Heart left ventricle (tissue), 16 donors: ENCODE results near the gene HELZ. TPM values are rescaled to one million over a fixed set of nuclear protein-coding genes. Genes with fewer than 3 reads are reported as not detected.

Experiments used
- ATAC-seq, 4 donors: fragments of 200-7000 bp; cut with Tn5 transposase; one replicate each; pipeline ENCODE4 v1.9.1; 2020 to 2022; ENCODE audit warnings: moderate library complexity in 4 of 4, mild to moderate bottlenecking in 3 of 4, moderate number of reproducible peaks in 1 of 4
- DNase-seq, 5 donors: peaks; one replicate each; pipeline ENCODE4 v3.0.0-alpha.2; 2020
- H3K27ac ChIP-seq, 12 donors: fragments of 200-600 bp; sonication (generic) in 4 of 12; one replicate each; pipeline versions ENCODE4 v1.5.0 to v1.8.0; 2016 to 2022; ENCODE audit warnings: mild to moderate bottlenecking in 2 of 12
- H3K27me3 ChIP-seq, 9 donors: fragments of 200-600 bp; sonication (generic) in 2 of 9; one replicate each; pipeline versions ENCODE4 v1.5.1 to v1.8.0; 2016 to 2022; ENCODE audit warnings: mild to moderate bottlenecking in 3 of 9
- H3K36me3 ChIP-seq, 9 donors: fragments of 200-600 bp; sonication (generic) in 2 of 9; one replicate each; pipeline versions ENCODE4 v1.5.0 to v1.8.0; 2018 to 2022; ENCODE audit warnings: mild to moderate bottlenecking in 2 of 9
- H3K4me1 ChIP-seq, 12 donors: fragments of 200-600 bp; sonication (generic) in 4 of 12; one replicate each; pipeline versions ENCODE4 v1.5.0 to v1.8.0; 2016 to 2022; ENCODE audit warnings: mild to moderate bottlenecking in 3 of 12
- H3K4me3 ChIP-seq, 12 donors: fragments of 200-600 bp; sonication (generic) in 4 of 12; one replicate each; pipeline versions ENCODE4 v1.5.0 to v1.8.0; 2017 to 2022; ENCODE audit warnings: mild to moderate bottlenecking in 9 of 12, moderate library complexity in 4 of 12
- H3K9me3 ChIP-seq, 12 donors: fragments of 200-600 bp; sonication (generic) in 4 of 12; one replicate each; pipeline versions ENCODE4 v1.5.0 to v1.8.0; 2016 to 2022; ENCODE audit warnings: mild to moderate bottlenecking in 1 of 12
- POLR2A ChIP-seq, 2 donors: fragments of 450-650 bp; IDR thresholded peaks; one replicate each; pipeline ENCODE4 v1.6.1; 2017; ENCODE audit warnings: antibody characterized with exemption in 2 of 2, mild to moderate bottlenecking in 2 of 2, moderate library complexity in 2 of 2
- WGBS, 4 donors: extraction: QIAGEN DNeasy Blood & Tissue Kit in 2 of 4; methylation state at CpG; one replicate each; pipeline versions ENCODE4 v1.1.5 to v1.1.7; 2013 to 2018; 5-methylcytosine and 5-hydroxymethylcytosine counted together
- intact Hi-C, 10 donors: fragments of 100-400 bp; cut with DNase I; formaldehyde crosslinking; loops; one replicate each; pipeline versions ENCODE4 v1.11.1 to v1.14.2; 2022
- polyA plus RNA-seq, 2 donors: library from polyadenylated mRNA; stranded (reverse); fragments of 200-250 nt; gene quantifications; one replicate each; pipeline ENCODE4 v1.2.3, GENCODE V29; 2013
- total RNA-seq, 9 donors: library from RNA; depleted of rRNA in 2 of 9; stranded (reverse); fragments of >200 nt in 2 of 9; fragmentation: NEBNext Ultra II Directional in 3 of 9; extraction: Animal tissue kit (Norgen Biotek cat#: 25700) in 3 of 9; gene quantifications; one replicate each; pipeline versions ENCODE4 v1.1.0 to v1.2.4, GENCODE V29; 2016 to 2023
- TF ChIP-seq, protein P1 (sequence below), 12 donors: fragments of 200-600 bp; sonication (generic) in 4 of 12; IDR thresholded peaks; one replicate each; pipeline versions ENCODE4 v1.5.0 to v1.8.0; 2018 to 2022; ENCODE audit warnings: antibody characterized with exemption in 12 of 12, mild to moderate bottlenecking in 5 of 12
- donor health status: ischemic (EF 13 %, LVEDD 7.1; RV severe dilation, severe dysfunction).
- donor health status: healthy with polysubstance abuse.
- donor health status: DM: no; HTN: yes; CAD: no.
- donor health status: DM: no; HTN: no; CAD: no.
- donor health status: ischemic (EF 25% LVEDD 6.9; RV normal size, moderate dysfunction).
- donor health status: ischemic (EF 25% LVEDD 5.7; RV mildly dilated, moderate dysfunction).
- donor health status: healthy.
- donor health status: DM: yes; HTN: yes; CAD: no.
- donor health status: ischemic (EF 35%, LVEDD 5.7; RV mildly dilated, moderate dysfunction).
- donor health status: nonischemic (EF 11% LVEDD 7.7; RV severe dilation, severe dysfunction).
- donor health status: DM: yes; HTN: yes; CAD: no.
- donor health status: PGD.
- donor health status: ischemic (EF 29% LVEDD 5.4; RV normal size, mild dysfunction).
- donor health status: nonischemic (EF 23%, LVEDD 6.1; RV moderate dilation, normal function).

Gene HELZ
- total and polyA plus RNA-seq, 11 donors = 5.1 to 48.4 (median 30.3) TPM

GRCh38 chr17:67038861-67039365, 206.1 kb downstream of the HELZ start:
- H3K27ac ChIP-seq = no peak overlapping the region
- no peak for ATAC-seq
- intact Hi-C loops = no loop called here
- H3K4me1 ChIP-seq = no peaks in the 10 kb centered on the region
- WGBS, 4 donors = 31 to 55% (median 50%) methylated on average over 5 of the region's 5 CpGs
- TF ChIP-seq, protein P1, sequence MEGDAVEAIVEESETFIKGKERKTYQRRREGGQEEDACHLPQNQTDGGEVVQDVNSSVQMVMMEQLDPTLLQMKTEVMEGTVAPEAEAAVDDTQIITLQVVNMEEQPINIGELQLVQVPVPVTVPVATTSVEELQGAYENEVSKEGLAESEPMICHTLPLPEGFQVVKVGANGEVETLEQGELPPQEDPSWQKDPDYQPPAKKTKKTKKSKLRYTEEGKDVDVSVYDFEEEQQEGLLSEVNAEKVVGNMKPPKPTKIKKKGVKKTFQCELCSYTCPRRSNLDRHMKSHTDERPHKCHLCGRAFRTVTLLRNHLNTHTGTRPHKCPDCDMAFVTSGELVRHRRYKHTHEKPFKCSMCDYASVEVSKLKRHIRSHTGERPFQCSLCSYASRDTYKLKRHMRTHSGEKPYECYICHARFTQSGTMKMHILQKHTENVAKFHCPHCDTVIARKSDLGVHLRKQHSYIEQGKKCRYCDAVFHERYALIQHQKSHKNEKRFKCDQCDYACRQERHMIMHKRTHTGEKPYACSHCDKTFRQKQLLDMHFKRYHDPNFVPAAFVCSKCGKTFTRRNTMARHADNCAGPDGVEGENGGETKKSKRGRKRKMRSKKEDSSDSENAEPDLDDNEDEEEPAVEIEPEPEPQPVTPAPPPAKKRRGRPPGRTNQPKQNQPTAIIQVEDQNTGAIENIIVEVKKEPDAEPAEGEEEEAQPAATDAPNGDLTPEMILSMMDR (IDR thresholded peaks at IDR 0.05) = no peak
- TF ChIP-seq POLR2A (IDR thresholded peaks at IDR 0.05) = no peak
- no peak overlapping the region for H3K4me3 ChIP-seq
- H3K27me3 ChIP-seq = no peaks in the 10 kb centered on the region
- no peaks in the 10 kb centered on the region for H3K36me3 ChIP-seq
- H3K9me3 ChIP-seq = no peaks in the 10 kb centered on the region
- no peak for DNase-seq

DNA sequence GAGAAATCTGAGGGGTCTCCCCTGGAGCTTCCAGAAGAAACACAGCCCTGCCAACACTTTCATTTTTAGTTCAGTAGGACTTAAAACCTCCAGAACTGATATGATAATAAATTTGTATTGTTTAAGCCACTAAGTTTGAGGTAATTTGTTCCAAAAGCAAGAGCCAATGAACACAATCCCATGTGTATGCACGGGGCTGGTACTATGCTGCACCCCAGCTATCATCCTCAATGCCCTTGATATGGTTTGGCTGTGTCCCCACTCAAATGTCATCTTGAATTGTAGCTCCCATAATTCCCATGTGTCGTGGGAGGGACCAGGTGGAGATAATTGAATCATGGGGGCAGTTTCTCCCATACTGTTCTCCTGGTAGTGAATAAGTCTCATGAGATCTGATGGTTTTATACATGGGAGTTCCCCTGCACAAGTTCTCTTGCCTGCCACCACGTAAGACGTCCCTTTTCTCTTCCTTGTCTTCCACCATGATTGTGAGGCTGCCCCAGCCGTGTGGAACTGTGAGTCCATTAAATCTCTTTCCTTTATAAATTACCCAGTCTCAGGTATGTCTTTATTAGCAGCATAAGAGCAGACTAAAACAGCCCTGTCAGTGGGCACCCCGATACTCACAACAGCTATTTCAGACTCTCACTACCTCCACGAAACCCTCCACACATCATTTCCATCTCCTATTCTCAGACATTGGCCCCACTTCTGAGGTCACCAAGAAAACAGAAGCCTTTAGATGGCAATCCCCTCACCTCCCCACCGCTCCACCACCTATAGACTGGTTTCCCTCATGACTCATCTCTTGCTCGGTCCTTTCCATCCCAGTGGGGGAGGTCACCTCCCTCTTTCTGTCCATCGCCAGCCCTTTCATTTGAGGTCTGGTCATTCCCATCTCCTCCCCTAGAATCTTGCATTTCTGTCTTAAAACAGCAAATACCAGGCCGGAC, 209.6 kb downstream of the HELZ start:
- intact Hi-C loops = no loop called here
- H3K27ac ChIP-seq = no peak overlapping the region

GRCh38 chr17:67033613-67034012, 211.4 kb downstream of the HELZ start:
- intact Hi-C loops = no loop called here
- no peaks in the 10 kb centered on the region for H3K9me3 ChIP-seq
- no peak for DNase-seq
- H3K36me3 ChIP-seq = no peaks in the 10 kb centered on the region
- WGBS, 4 donors = 61 to 86% (median 77%) methylated on average over 7 to 9 of the region's 9 CpGs
- no peaks in the 10 kb centered on the region for H3K27me3 ChIP-seq
- H3K4me1 ChIP-seq = no peaks in the 10 kb centered on the region
- H3K4me3 ChIP-seq = no peak overlapping the region
- no peak overlapping the region for H3K27ac ChIP-seq
- peak in 3 of 4 donors; percentile 30 to 66 (median 37) for ATAC-seq
- TF ChIP-seq POLR2A (IDR thresholded peaks at IDR 0.05) = no peak
- TF ChIP-seq, protein P1 (IDR thresholded peaks at IDR 0.05) = no peak

More for the DNA sequence above, 209.6 kb downstream of the HELZ start:
- no peaks in the 10 kb centered on the region for H3K4me1 ChIP-seq
- H3K36me3 ChIP-seq = no peaks in the 10 kb centered on the region
- H3K9me3 ChIP-seq = no peaks in the 10 kb centered on the region
- 75 to 86% (median 79%) methylated on average over 10 to 11 of the region's 11 CpGs for WGBS, 4 donors
- no peak for DNase-seq
- no peak overlapping the region for H3K4me3 ChIP-seq
- no peaks in the 10 kb centered on the region for H3K27me3 ChIP-seq
- TF ChIP-seq, protein P1 (IDR thresholded peaks at IDR 0.05) = no peak
- TF ChIP-seq POLR2A (IDR thresholded peaks at IDR 0.05) = no peak
- ATAC-seq = no peak

DNA sequence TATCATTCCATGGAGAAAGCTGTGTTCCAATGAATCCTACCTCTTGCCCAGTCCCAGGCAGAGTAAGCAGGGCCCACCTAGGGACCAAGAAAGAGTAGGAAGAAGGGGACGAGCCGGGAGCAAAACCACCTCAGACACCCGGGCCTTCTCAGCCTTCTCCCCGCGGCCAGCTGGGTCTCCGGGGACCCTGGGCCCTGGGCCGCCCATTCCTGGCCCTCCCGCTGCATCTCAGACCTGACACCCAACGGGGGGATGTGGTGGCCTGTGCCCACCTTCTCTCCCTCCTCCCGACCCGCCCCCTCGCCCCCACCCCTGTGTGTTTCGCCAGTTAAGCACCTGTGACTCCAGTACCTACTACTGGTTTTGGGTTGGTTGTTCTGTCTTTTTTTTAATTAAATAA, 212.0 kb downstream of the HELZ start:
- Histone ChIP-seq H3K27me3 (no peaks in the 10 kb centered on the region), H3K4me1 (no peaks in the 10 kb centered on the region), H3K36me3 (no peaks in the 10 kb centered on the region), H3K9me3 (no peaks in the 10 kb centered on the region), H3K27ac (no peak overlapping the region), H3K4me3 (no peak overlapping the region)
- intact Hi-C loops = no loop called here
- DNase-seq (no peak), ATAC-seq (no peak)
- TF ChIP-seq POLR2A (IDR thresholded peaks at IDR 0.05) = no peak
- TF ChIP-seq, protein P1 (IDR thresholded peaks at IDR 0.05) = no peak
- 89 to 94% (median 92%) methylated on average over 13 of the region's 13 CpGs for WGBS, 4 donors
